ENCODE measurements around the gene ALPK1.
"Not testable (repeated sequence)": the region's sequence is repeated elsewhere in the genome, so short reads cannot be mapped to it uniquely, and the experiment has no call there.

ALPK1 gene

GRCh38 chr4:112284662-112285411 lies 12.3 kb upstream of the ALPK1 start:
- DNase-seq, result peak in 1 of 2 donors; percentile 30

- DNase-seq, result no peak
These were observed 9.7 kb upstream of the ALPK1 start for GRCh38 chr4:112287258-112287989.

- DNase-seq, result no peak
These were observed 8.7 kb upstream of the ALPK1 start for GRCh38 chr4:112288455-112288854.

- no peak for DNase-seq
These were observed 7.5 kb upstream of the ALPK1 start for GRCh38 chr4:112289407-112290253.

GRCh38 chr4:112290341-112290740 lies 6.8 kb upstream of the ALPK1 start:
- DNase-seq, result no peak

- DNase-seq, result no peak
These were observed 2.6 kb downstream of the ALPK1 start for GRCh38 chr4:112299721-112300120.

GRCh38 chr4:112302320-112303274 lies 5.4 kb downstream of the ALPK1 start:
- DNase-seq, result no peak

GRCh38 chr4:112305477-112305876 lies 8.3 kb downstream of the ALPK1 start:
- not testable (repeated sequence) for DNase-seq

- DNase-seq, result not testable (repeated sequence)
These were observed 12.2 kb downstream of the ALPK1 start for GRCh38 chr4:112309263-112309791.

- DNase-seq, result no peak
These were observed 14.3 kb downstream of the ALPK1 start for GRCh38 chr4:112311516-112311915.

- peak; percentile 60 to 82 for DNase-seq
These were observed 15.6 kb downstream of the ALPK1 start for GRCh38 chr4:112312610-112313239.

GRCh38 chr4:112315446-112315845 lies 18.3 kb downstream of the ALPK1 start:
- peak; percentile 81 to 88 for DNase-seq

- DNase-seq, result peak; percentile 73 to 94
These were observed 19.2 kb downstream of the ALPK1 start for GRCh38 chr4:112316360-112316759.

- peak; percentile 20 to 31 for DNase-seq
These were observed 21.3 kb downstream of the ALPK1 start for GRCh38 chr4:112318239-112319142.

GRCh38 chr4:112321776-112322684 lies 24.9 kb downstream of the ALPK1 start:
- peak; percentile 79 to 81 for DNase-seq

- DNase-seq, result no peak
These were observed 25.7 kb downstream of the ALPK1 start for GRCh38 chr4:112322866-112323265.

- no peak for DNase-seq
These were observed 28.4 kb downstream of the ALPK1 start for GRCh38 chr4:112325530-112325929.

- peak; percentile 7 to 61 for DNase-seq
These were observed 31.0 kb downstream of the ALPK1 start for GRCh38 chr4:112327965-112328733.

Data from inflammatory macrophage (primary cell).